Type B pancreatic cell (in vitro differentiated cells): ENCODE measurements around the gene VEPH1. TPM values are rescaled to one million over a fixed set of nuclear protein-coding genes. Genes with fewer than 3 reads are reported as not detected.

ENCODE experiments used
- DNase-seq: peaks from one replicate; pipeline ENCODE4 v3.0.0; 2021; ENCODE audit warnings: mixed read lengths; ENCODE audit not compliant: unreplicated experiment; ENCODE audit errors: extremely low spot score
- H3K27ac Mint-ChIP-seq: 2 replicates; pipeline ENCODE4 v1.8.0; 2021; ENCODE audit warnings: mild to moderate bottlenecking, mixed read lengths
- H3K27me3 Mint-ChIP-seq: 2 replicates; pipeline ENCODE4 v1.8.0; 2021; ENCODE audit warnings: mixed read lengths
- H3K36me3 Mint-ChIP-seq: 2 replicates; pipeline ENCODE4 v1.8.0; 2021; ENCODE audit warnings: mixed read lengths
- H3K4me1 Mint-ChIP-seq: one replicate; pipeline ENCODE4 v1.8.0; 2021; ENCODE audit warnings: mixed read lengths; ENCODE audit not compliant: unreplicated experiment
- H3K4me3 Mint-ChIP-seq: 2 replicates; pipeline ENCODE4 v1.8.0; 2021; ENCODE audit warnings: mild to moderate bottlenecking, mixed read lengths
- H3K9me3 Mint-ChIP-seq: 2 replicates; pipeline ENCODE4 v1.8.0; 2021; ENCODE audit warnings: mixed read lengths
- total RNA-seq: library from RNA; stranded (reverse); gene quantifications from 2 replicates; pipeline ENCODE4 v1.2.1, GENCODE V29; 2021; ENCODE audit warnings: low replicate concordance
- TF ChIP-seq, protein P1 (sequence below): fragments of 200-600 bp; sonication (generic); conservative IDR thresholded peaks from 2 replicates; pipeline ENCODE4 v1.5.0; 2021; ENCODE audit warnings: antibody characterized with exemption, mild to moderate bottlenecking

Gene VEPH1
- total RNA-seq, 1 donor from 2014 or later = 5.9 TPM

DNA sequence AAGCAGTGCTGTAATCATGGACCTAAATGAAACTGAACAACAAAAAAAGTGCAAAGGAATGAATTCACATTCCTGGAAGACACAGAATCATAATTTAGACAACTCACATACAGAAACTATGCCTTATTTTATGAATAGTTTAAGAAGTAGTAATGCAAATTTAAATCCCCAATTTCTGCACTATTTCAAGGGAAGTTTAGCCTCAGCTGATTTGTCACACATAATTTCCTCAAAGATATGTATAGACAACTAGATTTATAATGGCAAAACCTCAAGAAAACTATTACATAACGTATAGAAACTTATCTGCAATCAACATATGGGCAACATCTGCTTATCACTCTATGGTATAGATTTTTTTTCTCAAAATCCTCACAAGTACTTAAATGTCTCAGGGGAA is 74.4 kb downstream of the VEPH1 start:
- no peak overlapping the region for H3K27ac Mint-ChIP-seq
- H3K4me1 Mint-ChIP-seq = no peaks in the 10 kb centered on the region
- H3K9me3 Mint-ChIP-seq = peaks cover 6% of the 10 kb centered on the region
- peaks cover 4% of the 10 kb centered on the region for H3K36me3 Mint-ChIP-seq
- TF ChIP-seq, protein P1, sequence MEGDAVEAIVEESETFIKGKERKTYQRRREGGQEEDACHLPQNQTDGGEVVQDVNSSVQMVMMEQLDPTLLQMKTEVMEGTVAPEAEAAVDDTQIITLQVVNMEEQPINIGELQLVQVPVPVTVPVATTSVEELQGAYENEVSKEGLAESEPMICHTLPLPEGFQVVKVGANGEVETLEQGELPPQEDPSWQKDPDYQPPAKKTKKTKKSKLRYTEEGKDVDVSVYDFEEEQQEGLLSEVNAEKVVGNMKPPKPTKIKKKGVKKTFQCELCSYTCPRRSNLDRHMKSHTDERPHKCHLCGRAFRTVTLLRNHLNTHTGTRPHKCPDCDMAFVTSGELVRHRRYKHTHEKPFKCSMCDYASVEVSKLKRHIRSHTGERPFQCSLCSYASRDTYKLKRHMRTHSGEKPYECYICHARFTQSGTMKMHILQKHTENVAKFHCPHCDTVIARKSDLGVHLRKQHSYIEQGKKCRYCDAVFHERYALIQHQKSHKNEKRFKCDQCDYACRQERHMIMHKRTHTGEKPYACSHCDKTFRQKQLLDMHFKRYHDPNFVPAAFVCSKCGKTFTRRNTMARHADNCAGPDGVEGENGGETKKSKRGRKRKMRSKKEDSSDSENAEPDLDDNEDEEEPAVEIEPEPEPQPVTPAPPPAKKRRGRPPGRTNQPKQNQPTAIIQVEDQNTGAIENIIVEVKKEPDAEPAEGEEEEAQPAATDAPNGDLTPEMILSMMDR = no peak
- peaks cover 5% of the 10 kb centered on the region for H3K27me3 Mint-ChIP-seq
- no peak overlapping the region for H3K4me3 Mint-ChIP-seq
- no peak for DNase-seq

GRCh38 chr3:157427901-157428300 is 75.3 kb downstream of the VEPH1 start:
- H3K9me3 Mint-ChIP-seq = peaks cover 6% of the 10 kb centered on the region
- no peak overlapping the region for H3K4me3 Mint-ChIP-seq
- H3K27me3 Mint-ChIP-seq = no peaks in the 10 kb centered on the region
- no peak overlapping the region for H3K27ac Mint-ChIP-seq
- no peak for DNase-seq
- TF ChIP-seq, protein P1 = no peak
- H3K4me1 Mint-ChIP-seq = no peaks in the 10 kb centered on the region
- H3K36me3 Mint-ChIP-seq = peaks cover 4% of the 10 kb centered on the region

DNA sequence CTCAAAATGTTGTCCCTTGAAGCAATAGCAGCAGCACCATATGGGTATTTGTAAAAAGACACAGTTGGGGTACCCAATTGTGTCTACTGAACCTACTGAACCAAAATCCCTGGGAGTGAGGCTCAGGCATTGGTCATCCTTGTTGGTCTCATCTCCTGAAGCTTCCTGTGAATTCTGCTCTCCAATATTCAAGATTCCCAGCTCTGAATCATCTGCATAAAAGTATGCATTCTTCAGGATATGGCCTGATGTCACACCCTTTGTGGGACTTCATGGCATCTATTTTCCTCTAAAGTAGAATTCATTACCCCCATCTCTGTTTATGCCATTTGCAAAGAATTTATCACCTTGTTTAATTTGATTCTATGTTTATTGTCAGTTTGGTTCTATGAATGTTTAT is 79.9 kb downstream of the VEPH1 start:
- Mint-ChIP-seq H3K4me3 (no peak overlapping the region), H3K4me1 (no peaks in the 10 kb centered on the region), H3K27me3 (no peaks in the 10 kb centered on the region), H3K36me3 (peaks cover 4% of the 10 kb centered on the region), H3K27ac (no peak overlapping the region), H3K9me3 (peaks cover 6% of the 10 kb centered on the region)
- TF ChIP-seq, protein P1 = no peak
- no peak for DNase-seq

- Mint-ChIP-seq H3K9me3 (peaks cover 6% of the 10 kb centered on the region), H3K27ac (no peak overlapping the region), H3K36me3 (no peaks in the 10 kb centered on the region), H3K27me3 (no peaks in the 10 kb centered on the region), H3K4me1 (no peaks in the 10 kb centered on the region), H3K4me3 (no peak overlapping the region)
- no peak for DNase-seq
- TF ChIP-seq, protein P1 = no peak
These were observed 82.5 kb downstream of the VEPH1 start for GRCh38 chr3:157420606-157421130.

DNA sequence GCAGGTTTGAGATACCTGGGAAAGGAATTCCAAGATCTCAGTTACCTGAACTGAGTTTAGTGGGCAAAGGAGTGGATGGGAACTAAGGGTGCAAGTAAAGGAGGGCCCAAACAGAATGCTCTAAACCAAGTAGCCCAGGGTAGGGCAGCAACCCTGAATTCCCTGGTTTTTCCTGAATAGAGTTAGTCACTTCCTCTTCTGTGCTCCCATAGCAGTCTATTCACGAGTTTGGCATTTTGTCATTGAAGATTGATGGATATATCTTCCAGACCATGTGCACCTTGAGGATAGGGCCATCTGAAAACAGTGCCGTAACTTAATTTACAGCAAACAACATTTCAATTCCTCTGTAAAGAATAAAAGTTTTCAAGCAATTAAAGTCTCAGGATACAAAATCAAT is 85.1 kb downstream of the VEPH1 start:
- Mint-ChIP-seq H3K4me1 (no peaks in the 10 kb centered on the region), H3K9me3 (no peaks in the 10 kb centered on the region)
- TF ChIP-seq, protein P1 = no peak

GRCh38 chr3:157417247-157417646 is 86.0 kb downstream of the VEPH1 start:
- TF ChIP-seq, protein P1 = no peak
- no peaks in the 10 kb centered on the region for H3K27me3 Mint-ChIP-seq
- no peaks in the 10 kb centered on the region for H3K4me1 Mint-ChIP-seq
- H3K27ac Mint-ChIP-seq = no peak overlapping the region
- peaks cover 1% of the 10 kb centered on the region for H3K36me3 Mint-ChIP-seq
- DNase-seq = no peak
- H3K9me3 Mint-ChIP-seq = no peaks in the 10 kb centered on the region
- H3K4me3 Mint-ChIP-seq = no peak overlapping the region

More for the DNA sequence above, 85.1 kb downstream of the VEPH1 start:
- H3K27ac Mint-ChIP-seq = no peak overlapping the region
- no peak for DNase-seq
- H3K4me3 Mint-ChIP-seq = no peak overlapping the region
- no peaks in the 10 kb centered on the region for H3K36me3 Mint-ChIP-seq
- H3K27me3 Mint-ChIP-seq = no peaks in the 10 kb centered on the region
